Loucy (cell line): ENCODE measurements around the gene SSPN.

Experiments
- H2AFZ ChIP-seq: fragments of 200-600 bp; sonication (generic); 2 replicates; pipeline ENCODE4 v1.6.0; 2016; ENCODE audit warnings: antibody characterized with exemption, mild to moderate bottlenecking, low read length, moderate library complexity
- H3F3A ChIP-seq: fragments of 200-600 bp; 2 replicates; pipeline ENCODE4 v1.6.0; 2016; ENCODE audit warnings: antibody characterized with exemption, low read depth, mild to moderate bottlenecking
- H3K27me3 ChIP-seq: fragments of 200-600 bp; sonication (generic); 2 replicates; pipeline ENCODE4 v1.6.1; 2014; ENCODE audit warnings: low read length, mild to moderate bottlenecking; ENCODE audit not compliant: insufficient read depth, poor library complexity, severe bottlenecking
- H3K36me3 ChIP-seq: fragments of 200-600 bp; sonication (generic); 2 replicates; pipeline ENCODE4 v1.6.1; 2016; ENCODE audit warnings: low read length; ENCODE audit not compliant: insufficient read depth
- H3K4me1 ChIP-seq: fragments of 200-600 bp; sonication (generic); 2 replicates; pipeline ENCODE4 v1.5.1; 2014; ENCODE audit warnings: low read length, mild to moderate bottlenecking; ENCODE audit not compliant: insufficient read depth, poor library complexity, severe bottlenecking
- H3K4me2 ChIP-seq: fragments of 200-600 bp; sonication (generic); 2 replicates; pipeline ENCODE4 v1.6.0; 2014; ENCODE audit warnings: antibody characterized with exemption, low read length, low read depth, mild to moderate bottlenecking; ENCODE audit not compliant: poor library complexity, severe bottlenecking
- H3K4me3 ChIP-seq: fragments of 200-600 bp; sonication (generic); 2 replicates; pipeline ENCODE4 v1.5.1; 2014; ENCODE audit warnings: low read length, mild to moderate bottlenecking, mixed read lengths; ENCODE audit not compliant: poor library complexity, severe bottlenecking
- H3K79me2 ChIP-seq: fragments of 200-600 bp; sonication (generic); 2 replicates; pipeline ENCODE4 v1.6.1; 2014; ENCODE audit warnings: low read length; ENCODE audit not compliant: insufficient read depth
- H3K9ac ChIP-seq: fragments of 200-600 bp; sonication (generic); 2 replicates; pipeline ENCODE4 v1.6.0; 2014; ENCODE audit warnings: mild to moderate bottlenecking, low read depth, low read length, moderate library complexity; ENCODE audit not compliant: poor library complexity, severe bottlenecking
- H3K9me2 ChIP-seq: fragments of 200-600 bp; sonication (generic); replicated peaks from 2 replicates; pipeline ENCODE4 v1.6.1; 2016; ENCODE audit warnings: low read depth, low read length, mixed read lengths
- H3K9me3 ChIP-seq: fragments of 200-600 bp; sonication (generic); 2 replicates; pipeline ENCODE4 v1.6.1; 2014; ENCODE audit warnings: mild to moderate bottlenecking, antibody characterized with exemption, low read length, low read depth; ENCODE audit not compliant: insufficient read depth
- H4K20me1 ChIP-seq: fragments of 200-600 bp; sonication (generic); 2 replicates; pipeline ENCODE4 v1.6.0; 2014; ENCODE audit warnings: antibody characterized with exemption, low read length, mild to moderate bottlenecking; ENCODE audit not compliant: insufficient read depth, poor library complexity, severe bottlenecking
- CTCF ChIP-seq: fragments of 200-600 bp; sonication (generic); conservative IDR thresholded peaks from 2 replicates; pipeline ENCODE4 v1.5.1; 2014; ENCODE audit warnings: mild to moderate bottlenecking, antibody characterized with exemption, low read length
- EZH2phosphoT487 ChIP-seq: fragments of 200-600 bp; IDR thresholded peaks from 2 replicates; pipeline ENCODE4 v1.6.1; 2018; ENCODE audit warnings: antibody characterized with exemption, mild to moderate bottlenecking, moderate library complexity, borderline replicate concordance

The SSPN gene

GRCh38 chr12:26279091-26279490 lies 83.7 kb downstream of the SSPN start:
- no peak overlapping the region for H2AFZ ChIP-seq
- no peaks in the 10 kb centered on the region for H3K9me3 ChIP-seq
- no peaks in the 10 kb centered on the region for H3K27me3 ChIP-seq
- no peaks in the 10 kb centered on the region for H3K79me2 ChIP-seq
- TF ChIP-seq CTCF (no peak), EZH2phosphoT487 (no peak)
- no peaks in the 10 kb centered on the region for H3K36me3 ChIP-seq
- no peaks in the 10 kb centered on the region for H3K9me2 ChIP-seq
- no peaks in the 10 kb centered on the region for H3F3A ChIP-seq
- H3K9ac ChIP-seq = no peak overlapping the region
- H3K4me2 ChIP-seq = no peak overlapping the region
- H3K4me3 ChIP-seq = no peak overlapping the region
- no peaks in the 10 kb centered on the region for H3K4me1 ChIP-seq
- no peaks in the 10 kb centered on the region for H4K20me1 ChIP-seq

- H3F3A ChIP-seq = no peaks in the 10 kb centered on the region
- no peak overlapping the region for H3K9ac ChIP-seq
- H3K27me3 ChIP-seq = no peaks in the 10 kb centered on the region
- H3K9me3 ChIP-seq = no peaks in the 10 kb centered on the region
- no peak overlapping the region for H2AFZ ChIP-seq
- H3K9me2 ChIP-seq = no peaks in the 10 kb centered on the region
- H3K79me2 ChIP-seq = no peaks in the 10 kb centered on the region
- H3K4me3 ChIP-seq = no peak overlapping the region
- TF ChIP-seq CTCF = no peak
- TF ChIP-seq EZH2phosphoT487 = no peak
- H4K20me1 ChIP-seq = no peaks in the 10 kb centered on the region
- H3K4me1 ChIP-seq = no peaks in the 10 kb centered on the region
- H3K4me2 ChIP-seq = no peak overlapping the region
- no peaks in the 10 kb centered on the region for H3K36me3 ChIP-seq
Observed at GRCh38 chr12:26279908-26280307, 84.5 kb downstream of the SSPN start.

GRCh38 chr12:26280869-26281268 lies 85.5 kb downstream of the SSPN start:
- H3F3A ChIP-seq = no peaks in the 10 kb centered on the region
- H3K79me2 ChIP-seq = no peaks in the 10 kb centered on the region
- no peaks in the 10 kb centered on the region for H3K9me2 ChIP-seq
- no peaks in the 10 kb centered on the region for H3K36me3 ChIP-seq
- no peak overlapping the region for H3K4me2 ChIP-seq
- H3K4me1 ChIP-seq = no peaks in the 10 kb centered on the region
- no peaks in the 10 kb centered on the region for H3K9me3 ChIP-seq
- H3K4me3 ChIP-seq = no peak overlapping the region
- no peaks in the 10 kb centered on the region for H4K20me1 ChIP-seq
- no peak overlapping the region for H3K9ac ChIP-seq
- no peaks in the 10 kb centered on the region for H3K27me3 ChIP-seq
- TF ChIP-seq CTCF (no peak), EZH2phosphoT487 (no peak)
- H2AFZ ChIP-seq = no peak overlapping the region
